Activated T-cell treated with anti-CD3 and anti-CD28 coated beads for 4 hours (primary cell): ENCODE results near the gene PSMB3.
A peak's percentile ranks its signal among the peaks of the same experiment; 100 is the strongest.

Experiments used
- DNase-seq: peaks from one replicate; pipeline ENCODE4 v3.0.0-alpha.2; 2020

The PSMB3 gene

DNA sequence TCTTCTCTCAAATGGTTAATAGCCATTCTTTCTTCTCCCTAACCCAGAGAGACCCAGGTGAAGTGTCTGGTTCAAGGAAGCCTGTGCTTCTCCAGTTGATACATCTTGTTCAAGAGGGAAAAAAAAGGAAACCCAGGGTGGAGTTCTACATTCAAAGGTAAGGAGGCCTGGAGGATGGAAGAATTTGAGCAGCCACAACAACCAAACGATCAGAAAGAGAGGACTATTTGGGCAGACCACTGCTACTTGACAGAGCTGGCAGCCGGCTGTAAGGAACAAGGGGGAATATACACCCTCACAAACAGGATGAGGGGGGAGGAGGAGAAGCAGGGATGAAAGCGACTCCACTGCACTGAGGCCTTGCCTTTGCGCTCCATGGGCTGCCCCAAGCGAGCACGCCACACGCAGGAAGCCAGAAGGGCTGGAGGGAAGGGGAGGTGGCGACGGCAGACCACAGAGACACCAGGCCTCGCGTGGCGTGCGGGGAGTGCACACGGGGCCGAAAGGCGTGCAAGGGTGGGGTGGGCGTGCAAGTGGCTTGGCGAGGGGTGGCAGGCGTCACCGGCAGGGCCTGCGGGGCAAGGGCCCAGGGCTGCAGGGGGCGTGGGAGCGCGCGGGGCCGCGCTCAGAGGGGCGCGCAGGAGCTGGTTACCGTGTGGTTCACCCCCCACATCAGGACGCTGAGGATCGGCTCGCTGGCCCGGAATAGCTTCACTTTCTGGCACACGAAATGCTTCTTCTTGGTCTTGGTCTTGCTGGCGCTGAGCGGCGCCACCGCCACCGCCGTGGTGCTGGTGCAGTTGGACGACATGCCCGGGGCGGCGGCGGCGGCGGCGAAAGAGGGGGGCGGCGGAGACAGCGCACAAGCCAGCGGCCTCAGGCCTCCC lies 46.3 kb downstream of the PSMB3 start:
- DNase-seq = peak; percentile 10

DNA sequence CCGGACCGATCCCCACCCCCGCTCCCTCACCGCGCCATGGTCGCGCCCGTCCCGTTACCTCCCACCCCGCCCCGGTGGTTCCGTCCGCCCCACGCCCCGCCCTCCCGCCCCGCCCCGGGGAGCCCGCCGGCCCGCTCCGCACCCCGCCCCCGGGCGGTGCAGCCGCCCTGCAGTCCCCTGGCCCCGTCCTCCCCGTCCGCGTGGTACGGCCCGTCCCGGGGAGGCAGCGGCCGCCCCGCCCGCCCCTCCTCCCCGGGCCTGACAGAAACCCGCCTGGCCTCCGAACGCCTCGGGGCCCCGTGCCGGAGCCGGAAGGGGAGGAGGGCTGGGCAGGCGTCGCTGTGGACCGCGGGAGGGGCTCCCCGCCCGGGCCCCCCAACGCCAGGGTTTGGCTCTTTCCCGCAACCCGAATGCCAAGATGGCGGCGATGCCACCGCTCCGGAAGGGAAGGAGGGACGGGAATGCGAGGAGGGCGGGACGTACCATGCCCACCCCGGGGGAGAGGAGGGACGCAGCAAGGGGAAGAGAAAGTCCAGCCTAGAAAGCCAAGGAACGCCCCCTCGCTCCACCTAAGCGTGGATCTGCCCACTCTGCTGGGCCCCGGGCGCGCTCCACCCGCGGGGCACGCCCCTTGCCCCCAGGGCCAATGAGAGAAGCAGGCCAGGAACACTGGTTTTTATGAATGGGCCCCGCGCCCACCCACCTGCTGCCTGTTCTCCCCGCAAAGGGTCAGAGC lies 47.1 kb downstream of the PSMB3 start, which contains the start of gene PIP4K2B:
Gene PIP4K2B (minus strand): TSS at position 56 of the 736 bp plus-strand sequence. CDS start 132 bp downstream, outside the sequence.
- DNase-seq = peak; percentile 66

- no peak for DNase-seq
Measured at GRCh38 chr17:38800237-38800760, 47.8 kb downstream of the PSMB3 start.

GRCh38 chr17:38809828-38810227 lies 57.3 kb downstream of the PSMB3 start:
- DNase-seq = no peak
